ENCODE measurements around the gene CPB2. TPM values are rescaled to one million over a fixed set of nuclear protein-coding genes. Genes with fewer than 3 reads are reported as not detected.

Gene CPB2
- total RNA-seq, 2 donors from 2014 or later = 1.8 TPM; not detected in 1

- H3K27ac ChIP-seq = peak overlapping the region; percentile 65 to 83 (median 77)
- H3K4me3 ChIP-seq = no peak overlapping the region
- no peaks in the 10 kb centered on the region for H3K36me3 ChIP-seq (replicated peaks in 1 of 2; ENCODE audit: insufficient read depth in 1 of 2, low read depth in 2 of 2)
- ATAC-seq (peak; percentile 99), DNase-seq (peak; percentile 66 to 87 (median 82))
- TF ChIP-seq CTCF (IDR thresholded peaks at IDR 0.05) (no peak), POLR2A (IDR thresholded peaks at IDR 0.05) (peak in 2 of 3 donors; percentile 20 to 32)
- 31 to 34% methylated on average over 4 of the region's 4 CpGs for WGBS, 2 donors
- H3K27me3 ChIP-seq = no peaks in the 10 kb centered on the region
- intact Hi-C loops (cut with DNase I) = no loop called here
- H3K4me1 ChIP-seq = peaks cover 36% of the 10 kb centered on the region
- H3K9me3 ChIP-seq = no peaks in the 10 kb centered on the region
Measured at GRCh38 chr13:46134961-46135522, 30.2 kb upstream of the CPB2 start.

- H3K4me3 ChIP-seq = no peak overlapping the region
- H3K27ac ChIP-seq = peak overlapping the region; percentile 65 to 83 (median 77)
- no peaks in the 10 kb centered on the region for H3K36me3 ChIP-seq (replicated peaks in 1 of 2; ENCODE audit: insufficient read depth in 1 of 2, low read depth in 2 of 2)
- intact Hi-C loops (cut with DNase I) = no loop called here
- ATAC-seq (no peak), DNase-seq (no peak)
- WGBS, 2 donors = 53 to 67% methylated on average over 2 of the region's 2 CpGs
- TF ChIP-seq CTCF (IDR thresholded peaks at IDR 0.05) (no peak), POLR2A (IDR thresholded peaks at IDR 0.05) (no peak)
- H3K9me3 ChIP-seq = no peaks in the 10 kb centered on the region
- no peaks in the 10 kb centered on the region for H3K27me3 ChIP-seq
- peaks cover 41% of the 10 kb centered on the region for H3K4me1 ChIP-seq
Measured at GRCh38 chr13:46134494-46134893, 29.7 kb upstream of the CPB2 start.

- no peak overlapping the region for H3K27ac ChIP-seq
- 90 to 93% methylated on average over 3 of the region's 3 CpGs for WGBS, 2 donors
- intact Hi-C loops (cut with DNase I) = no loop called here
- DNase-seq (no peak), ATAC-seq (no peak)
- no peak overlapping the region for H3K4me3 ChIP-seq
- no peaks in the 10 kb centered on the region for H3K27me3 ChIP-seq
- no peaks in the 10 kb centered on the region for H3K36me3 ChIP-seq (replicated peaks in 1 of 2; ENCODE audit: insufficient read depth in 1 of 2, low read depth in 2 of 2)
- peaks cover 33% of the 10 kb centered on the region for H3K4me1 ChIP-seq
- no peak for TF ChIP-seq CTCF (IDR thresholded peaks at IDR 0.05)
- TF ChIP-seq POLR2A (IDR thresholded peaks at IDR 0.05) = no peak
- H3K9me3 ChIP-seq = no peaks in the 10 kb centered on the region
Measured at GRCh38 chr13:46132109-46132508, 27.3 kb upstream of the CPB2 start.

- no peak overlapping the region for H3K27ac ChIP-seq
- no peaks in the 10 kb centered on the region for H3K36me3 ChIP-seq (replicated peaks in 1 of 2; ENCODE audit: insufficient read depth in 1 of 2, low read depth in 2 of 2)
- H3K4me3 ChIP-seq = no peak overlapping the region
- TF ChIP-seq POLR2A (IDR thresholded peaks at IDR 0.05) (no peak), CTCF (IDR thresholded peaks at IDR 0.05) (no peak)
- no peak for ATAC-seq
- peaks cover 33% of the 10 kb centered on the region for H3K4me1 ChIP-seq
- no peak for DNase-seq
- intact Hi-C loops (cut with DNase I) = no loop called here
- no peaks in the 10 kb centered on the region for H3K27me3 ChIP-seq
- H3K9me3 ChIP-seq = no peaks in the 10 kb centered on the region
Measured at GRCh38 chr13:46131705-46132104, 26.9 kb upstream of the CPB2 start.
